Smooth muscle cell (in vitro differentiated cells): ENCODE measurements around the gene CCNK. TPM values are rescaled to one million over a fixed set of nuclear protein-coding genes. Genes with fewer than 3 reads are reported as not detected.

Source experiments
- DNase-seq: peaks from one replicate; lab custom pipeline; 2025; ENCODE audit not compliant: unreplicated experiment; lab: John Stamatoyannopoulos, UW
- H2AFZ ChIP-seq: fragments of 200-600 bp; sonication (generic); 2 replicates; pipeline ENCODE4 v1.6.0; 2016; ENCODE audit warnings: antibody characterized with exemption, low read depth, mild to moderate bottlenecking
- H3F3A ChIP-seq: fragments of 200-600 bp; sonication (generic); 2 replicates; pipeline ENCODE4 v1.6.0; 2017; ENCODE audit warnings: antibody characterized with exemption, low read depth
- H3K27ac ChIP-seq: fragments of 200-600 bp; sonication (generic); 2 replicates; pipeline ENCODE4 v1.5.1; 2016; ENCODE audit warnings: low read depth, mild to moderate bottlenecking
- H3K27me3 ChIP-seq: fragments of 200-600 bp; sonication (generic); 2 replicates; pipeline ENCODE4 v1.6.1; 2016; ENCODE audit warnings: low read depth, mild to moderate bottlenecking
- H3K36me3 ChIP-seq: fragments of 200-600 bp; sonication (generic); 2 replicates; pipeline ENCODE4 v1.5.1; 2016; ENCODE audit warnings: low read depth
- H3K4me1 ChIP-seq: fragments of 200-600 bp; sonication (generic); 2 replicates; pipeline ENCODE4 v1.5.1; 2016; ENCODE audit warnings: low read depth
- H3K4me2 ChIP-seq: fragments of 200-600 bp; sonication (generic); 2 replicates; pipeline ENCODE4 v1.6.0; 2016; ENCODE audit warnings: mild to moderate bottlenecking
- H3K4me3 ChIP-seq: fragments of 200-600 bp; sonication (generic); 2 replicates; pipeline ENCODE4 v1.5.1; 2016; ENCODE audit warnings: mild to moderate bottlenecking
- H3K79me2 ChIP-seq: fragments of 200-600 bp; sonication (generic); 2 replicates; pipeline ENCODE4 v1.6.0; 2016; ENCODE audit warnings: low read depth, mild to moderate bottlenecking
- H3K9ac ChIP-seq: fragments of 200-600 bp; sonication (generic); 2 replicates; pipeline ENCODE4 v1.6.0; 2016; ENCODE audit warnings: low read depth
- H3K9me3 ChIP-seq: fragments of 200-600 bp; sonication (generic); replicated peaks from 2 replicates; pipeline ENCODE4 v1.5.1; 2016; ENCODE audit warnings: low read depth
- H4K20me1 ChIP-seq: fragments of 200-600 bp; sonication (generic); 2 replicates; pipeline ENCODE4 v1.6.0; 2016; ENCODE audit warnings: low read depth
- WGBS: methylation state at CpG from one replicate; pipeline ENCODE4 v1.1.7; 2016; ENCODE audit warnings: low lambda C conversion rate; 5-methylcytosine and 5-hydroxymethylcytosine counted together
- polyA plus RNA-seq: library from polyadenylated mRNA; unstranded; fragments of >200 nt; fragmentation: Nextera tagmentation; extraction: Ambion mirVana; gene quantifications from 2 replicates; pipeline ENCODE4 v1.2.1, GENCODE V29; 2016
- total RNA-seq: library from RNA; depleted of rRNA; stranded (reverse); fragments of >200 nt; gene quantifications from 2 replicates; pipeline ENCODE4 v1.2.3, GENCODE V29; 2014
- TF ChIP-seq, protein P1 (sequence below): fragments of 200-600 bp; sonication (generic); IDR thresholded peaks from 2 replicates; pipeline ENCODE4 v1.5.1; 2017; ENCODE audit warnings: borderline replicate concordance, mild to moderate bottlenecking, antibody characterized with exemption; ENCODE audit not compliant: insufficient read depth, poor library complexity, severe bottlenecking

The CCNK gene
- total and polyA plus RNA-seq, 2 experiments from 2014 or later: 14.6 to 32.9 TPM

DNA sequence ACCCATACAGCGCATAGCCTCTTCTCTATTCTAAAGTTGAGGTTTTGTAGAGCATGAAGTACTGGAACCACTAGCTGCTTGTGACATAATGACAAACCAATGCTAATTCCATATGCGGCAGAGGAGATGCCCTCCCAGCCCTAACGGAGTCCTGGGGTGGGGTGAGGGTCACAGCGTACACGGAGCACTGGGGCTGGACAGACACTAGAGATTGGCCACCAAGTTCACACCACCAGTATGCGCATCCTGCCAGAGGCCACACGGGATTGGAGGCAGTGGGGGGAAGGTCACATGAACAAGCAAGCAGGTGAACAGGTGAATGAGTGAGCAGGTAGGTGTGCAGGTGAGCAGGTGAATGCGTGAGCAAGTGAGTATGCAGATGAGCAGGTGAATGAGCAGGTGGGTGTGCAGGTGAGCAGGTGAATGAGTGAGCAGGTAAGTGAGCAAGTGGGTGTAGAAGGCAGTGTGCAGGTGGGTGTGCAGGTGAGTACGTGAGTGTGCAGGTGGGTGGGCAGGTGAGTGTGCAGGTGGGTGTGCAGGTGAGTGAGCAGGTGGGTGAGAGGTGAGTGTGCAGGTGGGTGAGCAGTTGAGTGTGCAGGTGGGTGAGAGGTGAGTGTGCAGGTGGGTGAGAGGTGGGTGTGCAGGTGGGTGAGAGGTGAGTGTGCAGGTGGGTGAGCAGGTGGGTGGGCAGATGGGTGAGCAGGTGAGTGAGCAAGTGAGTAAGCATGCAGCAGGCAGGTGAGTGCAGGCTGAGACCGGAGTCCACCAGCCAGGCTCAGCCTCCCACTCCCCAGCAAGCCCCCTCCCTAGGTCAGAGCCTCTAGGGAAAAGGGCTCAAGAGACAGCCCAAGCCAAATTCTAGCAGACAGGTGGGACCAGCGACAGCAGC lies 70.1 kb downstream of the CCNK start:
- peaks cover 34% of the 10 kb centered on the region for H4K20me1 ChIP-seq

GRCh38 chr14:99552021-99552553 lies 70.9 kb downstream of the CCNK start:
- Histone ChIP-seq H3K79me2 (peaks cover 4% of the 10 kb centered on the region), H3K4me3 (no peak overlapping the region), H3F3A (no peaks in the 10 kb centered on the region), H2AFZ (no peak overlapping the region), H3K4me1 (peaks cover 9% of the 10 kb centered on the region), H3K36me3 (no peaks in the 10 kb centered on the region), H3K27ac (no peak overlapping the region), H3K9me3 (no peaks in the 10 kb centered on the region), H3K4me2 (no peak overlapping the region), H4K20me1 (peaks cover 26% of the 10 kb centered on the region), H3K27me3 (no peaks in the 10 kb centered on the region), H3K9ac (no peak overlapping the region)
- TF ChIP-seq, protein P1, sequence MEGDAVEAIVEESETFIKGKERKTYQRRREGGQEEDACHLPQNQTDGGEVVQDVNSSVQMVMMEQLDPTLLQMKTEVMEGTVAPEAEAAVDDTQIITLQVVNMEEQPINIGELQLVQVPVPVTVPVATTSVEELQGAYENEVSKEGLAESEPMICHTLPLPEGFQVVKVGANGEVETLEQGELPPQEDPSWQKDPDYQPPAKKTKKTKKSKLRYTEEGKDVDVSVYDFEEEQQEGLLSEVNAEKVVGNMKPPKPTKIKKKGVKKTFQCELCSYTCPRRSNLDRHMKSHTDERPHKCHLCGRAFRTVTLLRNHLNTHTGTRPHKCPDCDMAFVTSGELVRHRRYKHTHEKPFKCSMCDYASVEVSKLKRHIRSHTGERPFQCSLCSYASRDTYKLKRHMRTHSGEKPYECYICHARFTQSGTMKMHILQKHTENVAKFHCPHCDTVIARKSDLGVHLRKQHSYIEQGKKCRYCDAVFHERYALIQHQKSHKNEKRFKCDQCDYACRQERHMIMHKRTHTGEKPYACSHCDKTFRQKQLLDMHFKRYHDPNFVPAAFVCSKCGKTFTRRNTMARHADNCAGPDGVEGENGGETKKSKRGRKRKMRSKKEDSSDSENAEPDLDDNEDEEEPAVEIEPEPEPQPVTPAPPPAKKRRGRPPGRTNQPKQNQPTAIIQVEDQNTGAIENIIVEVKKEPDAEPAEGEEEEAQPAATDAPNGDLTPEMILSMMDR: no peak
- 91% methylated on average over 9 of the region's 9 CpGs for whole genome bisulfite sequencing
- no peak for DNase-seq

More for the DNA sequence above, 70.1 kb downstream of the CCNK start:
- no peak overlapping the region for H3K27ac ChIP-seq
- H3K36me3 ChIP-seq: no peaks in the 10 kb centered on the region
- no peaks in the 10 kb centered on the region for H3K27me3 ChIP-seq
- H3K4me1 ChIP-seq: peaks cover 16% of the 10 kb centered on the region
- H3K79me2 ChIP-seq: peaks cover 4% of the 10 kb centered on the region
- TF ChIP-seq, protein P1: no peak
- H3K4me3 ChIP-seq: no peak overlapping the region
- 82% methylated on average over 11 of the region's 11 CpGs for WGBS
- no peak overlapping the region for H2AFZ ChIP-seq
- no peak overlapping the region for H3K9ac ChIP-seq
- no peak overlapping the region for H3K4me2 ChIP-seq
- H3K9me3 ChIP-seq: no peaks in the 10 kb centered on the region
- DNase-seq: no peak
- H3F3A ChIP-seq: no peaks in the 10 kb centered on the region

- Histone ChIP-seq H3K27ac (no peak overlapping the region), H3K4me2 (no peak overlapping the region)
Observed at GRCh38 chr14:99552572-99553216, 71.5 kb downstream of the CCNK start.

More at GRCh38 chr14:99552572-99553216, 71.5 kb downstream of the CCNK start:
- Histone ChIP-seq H3F3A (no peaks in the 10 kb centered on the region), H3K9ac (no peak overlapping the region), H3K36me3 (no peaks in the 10 kb centered on the region), H3K4me3 (no peak overlapping the region), H4K20me1 (peaks cover 23% of the 10 kb centered on the region), H3K79me2 (peaks cover 4% of the 10 kb centered on the region), H2AFZ (no peak overlapping the region), H3K9me3 (no peaks in the 10 kb centered on the region), H3K4me1 (peaks cover 9% of the 10 kb centered on the region), H3K27me3 (no peaks in the 10 kb centered on the region)
- TF ChIP-seq, protein P1: no peak
- WGBS: 80% methylated on average over 13 of the region's 13 CpGs
- no peak for DNase-seq
